ENCODE measurements around the gene TERT.

The TERT gene

DNA sequence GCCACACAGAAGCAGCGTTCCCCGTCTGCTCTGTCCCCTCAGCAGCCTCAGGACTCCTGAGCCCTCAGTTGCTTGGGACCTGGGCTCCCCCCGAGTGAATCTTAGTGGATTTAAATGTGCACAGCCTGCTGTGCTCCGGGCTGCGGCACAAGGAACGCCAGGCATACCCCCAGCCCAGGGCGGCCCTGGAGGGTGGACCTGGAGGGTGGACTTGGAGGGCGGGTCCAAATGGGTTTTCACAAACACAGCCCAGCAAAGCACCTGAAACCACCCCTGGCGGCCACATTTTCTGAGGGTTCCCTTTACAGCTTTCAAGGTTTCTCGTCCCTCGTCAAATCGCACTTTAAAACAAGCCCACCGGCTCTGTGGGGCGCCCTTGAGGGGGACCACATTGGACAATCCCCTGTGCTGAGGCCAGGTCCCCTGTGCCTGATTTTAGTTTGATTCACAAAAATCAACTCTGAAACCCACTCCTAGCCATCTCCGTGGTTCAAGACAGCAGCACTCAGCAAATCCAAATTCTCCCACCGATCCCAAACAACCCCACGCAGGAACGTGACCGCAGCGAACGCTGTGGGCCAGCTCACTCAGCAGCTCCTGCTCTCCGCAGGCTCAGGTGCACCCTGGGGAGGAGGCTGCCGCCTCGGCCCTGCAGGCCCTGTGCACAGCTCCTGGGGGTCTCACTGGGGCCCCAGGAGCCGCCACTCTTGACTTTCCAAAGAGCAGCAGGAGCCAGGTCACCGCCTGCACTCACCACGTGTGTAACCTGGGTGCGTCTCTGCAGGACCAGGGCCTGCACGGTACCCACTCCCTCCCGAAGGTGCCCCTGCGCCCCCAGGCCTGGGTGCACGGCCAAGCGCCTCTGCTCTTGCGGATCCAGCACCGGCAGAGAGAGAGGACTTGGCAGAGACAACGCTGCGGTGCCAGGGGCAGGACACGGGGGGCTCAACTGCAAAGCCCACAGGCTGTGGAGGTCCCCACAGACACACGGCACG lies 29.1 kb downstream of the TERT start:
- TF ChIP-seq, protein P1, sequence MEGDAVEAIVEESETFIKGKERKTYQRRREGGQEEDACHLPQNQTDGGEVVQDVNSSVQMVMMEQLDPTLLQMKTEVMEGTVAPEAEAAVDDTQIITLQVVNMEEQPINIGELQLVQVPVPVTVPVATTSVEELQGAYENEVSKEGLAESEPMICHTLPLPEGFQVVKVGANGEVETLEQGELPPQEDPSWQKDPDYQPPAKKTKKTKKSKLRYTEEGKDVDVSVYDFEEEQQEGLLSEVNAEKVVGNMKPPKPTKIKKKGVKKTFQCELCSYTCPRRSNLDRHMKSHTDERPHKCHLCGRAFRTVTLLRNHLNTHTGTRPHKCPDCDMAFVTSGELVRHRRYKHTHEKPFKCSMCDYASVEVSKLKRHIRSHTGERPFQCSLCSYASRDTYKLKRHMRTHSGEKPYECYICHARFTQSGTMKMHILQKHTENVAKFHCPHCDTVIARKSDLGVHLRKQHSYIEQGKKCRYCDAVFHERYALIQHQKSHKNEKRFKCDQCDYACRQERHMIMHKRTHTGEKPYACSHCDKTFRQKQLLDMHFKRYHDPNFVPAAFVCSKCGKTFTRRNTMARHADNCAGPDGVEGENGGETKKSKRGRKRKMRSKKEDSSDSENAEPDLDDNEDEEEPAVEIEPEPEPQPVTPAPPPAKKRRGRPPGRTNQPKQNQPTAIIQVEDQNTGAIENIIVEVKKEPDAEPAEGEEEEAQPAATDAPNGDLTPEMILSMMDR (IDR thresholded peaks at IDR 0.05; ENCODE audit: unreplicated experiment in 3 of 3), result no peak
- H3K9me3 Mint-ChIP-seq, result no peaks in the 10 kb centered on the region
- H3K4me3 Mint-ChIP-seq, result no peak overlapping the region
- no peaks in the 10 kb centered on the region for H3K36me3 Mint-ChIP-seq (ENCODE audit: low read depth)
- H3K4me1 Mint-ChIP-seq, result no peaks in the 10 kb centered on the region
- no peak overlapping the region for H3K27ac Mint-ChIP-seq
- peaks cover 11% of the 10 kb centered on the region for H3K27me3 Mint-ChIP-seq (ENCODE audit: low read depth)

DNA sequence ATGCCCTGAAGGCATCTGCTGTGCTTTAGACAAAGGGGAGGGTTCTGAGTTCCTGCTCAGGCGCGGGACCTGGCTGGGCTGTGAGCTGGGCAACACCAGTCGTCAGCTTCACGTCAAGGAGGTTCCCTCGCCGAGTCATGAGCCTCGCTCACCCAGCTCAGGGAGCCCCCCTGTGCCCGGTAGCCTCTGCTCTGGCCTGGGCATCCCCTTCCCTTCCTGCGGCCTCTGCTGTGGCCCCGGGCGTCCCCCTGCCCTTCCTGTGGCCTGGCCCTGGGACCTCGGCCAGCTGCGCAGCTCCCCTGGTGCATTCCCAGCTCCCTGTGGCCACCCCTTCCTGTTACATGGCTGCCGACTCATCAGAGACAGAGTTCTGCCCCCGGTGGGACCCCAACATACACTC lies 29.8 kb downstream of the TERT start:
- Mint-ChIP-seq H3K4me1 (no peaks in the 10 kb centered on the region), H3K9me3 (no peaks in the 10 kb centered on the region), H3K27me3 (ENCODE audit: low read depth) (peaks cover 14% of the 10 kb centered on the region), H3K27ac (no peak overlapping the region), H3K4me3 (no peak overlapping the region), H3K36me3 (ENCODE audit: low read depth) (no peaks in the 10 kb centered on the region)
- TF ChIP-seq, protein P1 (IDR thresholded peaks at IDR 0.05; ENCODE audit: unreplicated experiment in 3 of 3), result no peak

DNA sequence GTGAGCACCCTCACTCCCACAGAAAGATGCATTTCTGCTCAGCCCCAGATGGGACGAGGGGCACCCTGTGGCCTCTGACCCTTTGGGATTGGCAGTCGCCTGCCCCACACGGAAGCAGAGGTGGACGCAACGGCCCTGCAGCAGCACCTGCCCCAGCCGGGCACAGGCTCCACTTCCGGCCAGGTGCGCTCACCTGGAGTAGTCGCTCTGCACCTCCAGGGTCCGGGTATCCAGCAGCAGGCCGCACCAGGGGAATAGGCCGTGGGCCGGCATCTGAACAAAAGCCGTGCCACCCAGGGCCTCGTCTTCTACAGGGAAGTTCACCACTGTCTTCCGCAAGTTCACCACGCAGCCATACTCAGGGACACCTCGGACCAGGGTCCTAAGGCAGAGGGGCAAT lies 30.7 kb downstream of the TERT start:
- H3K4me1 Mint-ChIP-seq, result no peaks in the 10 kb centered on the region
- H3K36me3 Mint-ChIP-seq (ENCODE audit: low read depth), result no peaks in the 10 kb centered on the region
- H3K9me3 Mint-ChIP-seq, result no peaks in the 10 kb centered on the region
- no peak overlapping the region for H3K27ac Mint-ChIP-seq
- peaks cover 14% of the 10 kb centered on the region for H3K27me3 Mint-ChIP-seq (ENCODE audit: low read depth)
- H3K4me3 Mint-ChIP-seq, result no peak overlapping the region
- TF ChIP-seq, protein P1 (IDR thresholded peaks at IDR 0.05; ENCODE audit: unreplicated experiment in 3 of 3), result no peak

DNA sequence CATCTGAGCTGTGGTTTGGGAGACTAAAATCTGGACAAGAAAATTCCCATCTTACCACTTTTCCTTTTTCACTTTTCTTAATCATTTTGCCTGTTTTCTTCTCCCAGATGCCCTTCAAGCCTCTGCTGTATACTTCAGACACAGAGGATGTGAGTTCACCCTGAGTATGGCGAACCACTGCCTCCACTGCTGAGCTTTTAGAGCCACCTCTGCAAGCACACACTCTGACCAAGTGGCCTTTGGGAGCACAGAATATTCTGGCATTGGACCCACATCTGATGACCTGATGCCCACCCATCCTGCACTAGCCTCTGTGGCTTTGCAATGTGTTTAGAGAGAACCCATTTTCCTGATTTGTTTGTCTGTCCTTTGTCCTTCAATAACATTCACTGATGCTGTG lies 32.5 kb downstream of the TERT start:
- H3K27ac Mint-ChIP-seq, result no peak overlapping the region
- no peaks in the 10 kb centered on the region for H3K9me3 Mint-ChIP-seq
- no peak overlapping the region for H3K4me3 Mint-ChIP-seq
- no peaks in the 10 kb centered on the region for H3K36me3 Mint-ChIP-seq (ENCODE audit: low read depth)
- TF ChIP-seq, protein P1 (IDR thresholded peaks at IDR 0.05; ENCODE audit: unreplicated experiment in 3 of 3), result no peak
- H3K4me1 Mint-ChIP-seq, result no peaks in the 10 kb centered on the region
- H3K27me3 Mint-ChIP-seq (ENCODE audit: low read depth), result peaks cover 18% of the 10 kb centered on the region

DNA sequence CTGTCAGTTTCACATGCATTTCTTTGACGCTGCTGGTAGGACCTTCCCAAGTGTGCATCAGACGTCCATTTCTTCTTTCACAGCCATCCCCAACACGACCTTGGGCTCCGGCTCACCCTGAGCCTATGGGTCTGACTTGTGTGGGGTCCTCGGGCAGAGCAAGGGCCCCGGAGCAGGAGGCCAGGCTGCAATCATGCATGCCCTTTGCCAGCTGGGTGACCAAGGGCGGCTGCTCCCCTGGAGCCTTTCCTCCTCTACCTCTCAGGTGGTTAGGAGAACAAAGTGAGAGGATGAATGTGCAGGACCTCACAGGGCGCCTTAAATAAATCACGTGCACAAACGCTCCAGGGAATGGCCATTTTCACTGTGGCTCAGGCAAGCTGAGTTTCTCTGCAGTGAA lies 33.2 kb downstream of the TERT start:
- Mint-ChIP-seq H3K27ac (no peak overlapping the region), H3K9me3 (no peaks in the 10 kb centered on the region), H3K4me3 (no peak overlapping the region), H3K4me1 (no peaks in the 10 kb centered on the region), H3K36me3 (ENCODE audit: low read depth) (no peaks in the 10 kb centered on the region), H3K27me3 (ENCODE audit: low read depth) (peaks cover 18% of the 10 kb centered on the region)
- TF ChIP-seq, protein P1 (IDR thresholded peaks at IDR 0.05; ENCODE audit: unreplicated experiment in 3 of 3), result no peak

Measured in nephron (organoid).